ENCODE measurements around the gene STX12.
"Not testable (repeated sequence)": the region's sequence is repeated elsewhere in the genome, so short reads cannot be mapped to it uniquely, and the experiment has no call there.

The STX12 gene

GRCh38 chr1:27831568-27832410 is 58.8 kb downstream of the STX12 start:
- no peak for DNase-seq

GRCh38 chr1:27832762-27833161 is 59.7 kb downstream of the STX12 start:
- DNase-seq = no peak

- no peak for DNase-seq
Measured at GRCh38 chr1:27833470-27833869, 60.5 kb downstream of the STX12 start.

GRCh38 chr1:27835046-27835445 is 62.0 kb downstream of the STX12 start:
- DNase-seq = no peak

GRCh38 chr1:27835501-27835900 is 62.5 kb downstream of the STX12 start:
- DNase-seq = no peak

GRCh38 chr1:27849951-27850350 is 76.9 kb downstream of the STX12 start:
- no peak for DNase-seq

- no peak for DNase-seq
Measured at GRCh38 chr1:27855085-27855484, 82.1 kb downstream of the STX12 start.

- DNase-seq = no peak
Measured at GRCh38 chr1:27856561-27857343, 83.7 kb downstream of the STX12 start.

GRCh38 chr1:27857552-27857951 is 84.5 kb downstream of the STX12 start:
- DNase-seq = not testable (repeated sequence)

- DNase-seq = peak; percentile 90
Measured at GRCh38 chr1:27858072-27858948, 85.3 kb downstream of the STX12 start.

GRCh38 chr1:27858949-27859576 is 86.0 kb downstream of the STX12 start:
- DNase-seq = no peak

GRCh38 chr1:27861436-27861835 is 88.4 kb downstream of the STX12 start:
- no peak for DNase-seq

- no peak for DNase-seq
Measured at GRCh38 chr1:27862004-27862403, 89.0 kb downstream of the STX12 start.

- peak; percentile 64 for DNase-seq
Measured at GRCh38 chr1:27862671-27863537, 89.9 kb downstream of the STX12 start.

- DNase-seq = no peak
Measured at GRCh38 chr1:27863538-27863915, 90.5 kb downstream of the STX12 start.

GRCh38 chr1:27864264-27864895 is 91.4 kb downstream of the STX12 start:
- DNase-seq = peak; percentile 41

- DNase-seq = no peak
Measured at GRCh38 chr1:27865821-27866220, 92.8 kb downstream of the STX12 start.

- DNase-seq = no peak
Measured at GRCh38 chr1:27868556-27868931, 95.5 kb downstream of the STX12 start.

GRCh38 chr1:27868932-27869718 is 96.1 kb downstream of the STX12 start:
- peak; percentile 45 for DNase-seq

GRCh38 chr1:27869719-27870085 is 96.7 kb downstream of the STX12 start:
- peak; percentile 21 for DNase-seq
